Right lobe of liver (tissue), 4 donors: ENCODE measurements around the gene TBL1Y.

Source experiments
- POLR2A ChIP-seq: fragments of 450-650 bp; IDR thresholded peaks from one replicate; pipeline ENCODE4 v1.6.1; 2017; ENCODE audit warnings: antibody characterized with exemption, mild to moderate bottlenecking
- TF ChIP-seq, protein P1 (sequence below), 4 donors: fragments of 200-600 bp in 3 of 4; fragments of 450-650 bp in 1 of 4; IDR thresholded peaks; one replicate each; pipeline versions ENCODE4 v1.5.1 to v1.8.0; 2016 to 2022; ENCODE audit warnings: antibody characterized with exemption in 4 of 4, mild to moderate bottlenecking in 2 of 4
- donor health status: DM: no; HTN: no; CAD: no.
- donor health status: DM: no; HTN: no; CAD: no.
- donor health status: DM: no; HTN: yes; CAD: no.

DNA sequence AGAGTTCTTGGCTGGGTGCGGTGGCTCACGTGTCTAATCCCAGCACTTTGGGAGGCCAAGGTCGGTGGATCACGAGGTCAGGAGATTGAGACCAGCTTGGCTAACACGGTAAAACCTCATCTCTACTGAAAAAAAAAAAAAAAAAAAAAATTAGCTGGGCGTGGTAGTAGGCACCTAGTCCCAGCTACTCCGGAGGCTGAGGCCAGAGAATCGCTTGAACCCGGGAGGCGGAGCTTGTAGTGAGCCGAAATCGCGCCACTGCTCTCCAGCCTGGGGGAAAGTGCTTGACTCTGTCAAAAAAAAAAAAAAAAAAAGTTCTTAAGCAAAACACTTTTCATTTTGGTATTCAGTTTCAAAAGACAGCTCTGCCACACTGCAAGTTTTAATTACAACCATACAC is 37.9 kb downstream of the TBL1Y start:
- no peak for TF ChIP-seq POLR2A
- TF ChIP-seq, protein P1, sequence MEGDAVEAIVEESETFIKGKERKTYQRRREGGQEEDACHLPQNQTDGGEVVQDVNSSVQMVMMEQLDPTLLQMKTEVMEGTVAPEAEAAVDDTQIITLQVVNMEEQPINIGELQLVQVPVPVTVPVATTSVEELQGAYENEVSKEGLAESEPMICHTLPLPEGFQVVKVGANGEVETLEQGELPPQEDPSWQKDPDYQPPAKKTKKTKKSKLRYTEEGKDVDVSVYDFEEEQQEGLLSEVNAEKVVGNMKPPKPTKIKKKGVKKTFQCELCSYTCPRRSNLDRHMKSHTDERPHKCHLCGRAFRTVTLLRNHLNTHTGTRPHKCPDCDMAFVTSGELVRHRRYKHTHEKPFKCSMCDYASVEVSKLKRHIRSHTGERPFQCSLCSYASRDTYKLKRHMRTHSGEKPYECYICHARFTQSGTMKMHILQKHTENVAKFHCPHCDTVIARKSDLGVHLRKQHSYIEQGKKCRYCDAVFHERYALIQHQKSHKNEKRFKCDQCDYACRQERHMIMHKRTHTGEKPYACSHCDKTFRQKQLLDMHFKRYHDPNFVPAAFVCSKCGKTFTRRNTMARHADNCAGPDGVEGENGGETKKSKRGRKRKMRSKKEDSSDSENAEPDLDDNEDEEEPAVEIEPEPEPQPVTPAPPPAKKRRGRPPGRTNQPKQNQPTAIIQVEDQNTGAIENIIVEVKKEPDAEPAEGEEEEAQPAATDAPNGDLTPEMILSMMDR (IDR thresholded peaks at IDR 0.05): no peak
